GM12873 (cell line): ENCODE results near the gene ANKIB1.

ENCODE experiments used
- TF ChIP-seq, protein P1 (sequence below): IDR thresholded peaks from 2 replicates; pipeline ENCODE4 v1.5.1; 2012; ENCODE audit warnings: low read depth, mild to moderate bottlenecking, moderate library complexity, low read length, control low read depth; ENCODE audit not compliant: insufficient read depth; ENCODE audit errors: missing control alignments

The ANKIB1 gene

DNA sequence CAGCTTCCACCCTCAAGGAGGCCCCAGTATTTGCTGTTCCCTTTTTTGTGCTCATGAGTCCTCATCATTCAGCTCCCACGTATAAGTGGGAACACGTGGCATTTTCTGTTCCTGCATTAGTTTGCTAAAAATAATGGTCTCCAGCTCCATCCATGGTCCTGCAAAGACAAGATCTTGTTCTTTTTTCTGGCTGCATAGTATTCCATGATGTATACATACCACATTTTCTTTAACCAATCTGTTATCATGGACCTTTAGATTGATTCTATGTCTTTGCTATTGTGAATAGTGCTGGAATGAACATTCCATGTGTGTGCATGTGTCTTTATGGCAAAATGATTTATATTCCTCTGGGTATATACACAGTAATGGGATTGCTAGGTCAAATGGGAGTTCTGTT is 17.0 kb upstream of the ANKIB1 start:
- TF ChIP-seq, protein P1, sequence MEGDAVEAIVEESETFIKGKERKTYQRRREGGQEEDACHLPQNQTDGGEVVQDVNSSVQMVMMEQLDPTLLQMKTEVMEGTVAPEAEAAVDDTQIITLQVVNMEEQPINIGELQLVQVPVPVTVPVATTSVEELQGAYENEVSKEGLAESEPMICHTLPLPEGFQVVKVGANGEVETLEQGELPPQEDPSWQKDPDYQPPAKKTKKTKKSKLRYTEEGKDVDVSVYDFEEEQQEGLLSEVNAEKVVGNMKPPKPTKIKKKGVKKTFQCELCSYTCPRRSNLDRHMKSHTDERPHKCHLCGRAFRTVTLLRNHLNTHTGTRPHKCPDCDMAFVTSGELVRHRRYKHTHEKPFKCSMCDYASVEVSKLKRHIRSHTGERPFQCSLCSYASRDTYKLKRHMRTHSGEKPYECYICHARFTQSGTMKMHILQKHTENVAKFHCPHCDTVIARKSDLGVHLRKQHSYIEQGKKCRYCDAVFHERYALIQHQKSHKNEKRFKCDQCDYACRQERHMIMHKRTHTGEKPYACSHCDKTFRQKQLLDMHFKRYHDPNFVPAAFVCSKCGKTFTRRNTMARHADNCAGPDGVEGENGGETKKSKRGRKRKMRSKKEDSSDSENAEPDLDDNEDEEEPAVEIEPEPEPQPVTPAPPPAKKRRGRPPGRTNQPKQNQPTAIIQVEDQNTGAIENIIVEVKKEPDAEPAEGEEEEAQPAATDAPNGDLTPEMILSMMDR, result no peak

DNA sequence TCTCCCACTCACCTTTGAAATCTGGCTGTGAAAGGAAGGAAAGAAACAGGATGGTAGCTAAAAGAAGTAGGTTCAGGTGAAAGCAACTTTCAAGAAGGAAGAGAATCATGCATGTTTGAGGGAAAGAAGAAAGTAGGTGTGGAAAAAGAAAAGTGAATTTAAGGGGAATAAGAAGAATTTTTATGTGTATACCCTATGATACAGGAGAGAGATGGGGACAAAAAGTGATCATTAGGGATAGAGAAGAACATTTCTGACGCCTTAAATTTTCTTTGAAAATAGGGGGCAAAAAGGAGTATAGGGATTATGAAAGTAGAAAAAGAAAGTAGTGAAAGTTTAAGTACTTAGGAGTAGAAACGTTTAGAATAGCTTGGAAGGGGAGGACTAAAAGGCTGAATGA is 15.2 kb upstream of the ANKIB1 start:
- TF ChIP-seq, protein P1, result no peak

DNA sequence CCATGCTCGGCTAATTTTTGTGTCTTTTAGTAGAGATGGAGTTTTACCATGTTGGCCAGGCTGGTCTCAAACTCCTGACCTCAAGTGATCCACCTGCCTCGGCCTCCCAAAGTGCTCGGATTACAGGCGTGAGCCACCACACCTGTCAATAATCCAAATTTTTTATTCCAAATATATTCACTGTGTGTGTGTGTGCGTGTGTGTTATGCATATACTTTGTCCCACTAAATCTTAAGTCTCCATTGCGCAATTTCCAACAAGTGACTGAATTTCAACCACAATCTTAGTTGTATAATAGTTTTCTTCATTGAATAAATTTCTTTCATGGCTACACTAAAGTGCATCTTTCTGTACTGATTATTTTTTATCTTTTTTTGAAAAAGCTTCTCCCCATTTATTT is 2.8 kb upstream of the ANKIB1 start:
- TF ChIP-seq, protein P1, result no peak

DNA sequence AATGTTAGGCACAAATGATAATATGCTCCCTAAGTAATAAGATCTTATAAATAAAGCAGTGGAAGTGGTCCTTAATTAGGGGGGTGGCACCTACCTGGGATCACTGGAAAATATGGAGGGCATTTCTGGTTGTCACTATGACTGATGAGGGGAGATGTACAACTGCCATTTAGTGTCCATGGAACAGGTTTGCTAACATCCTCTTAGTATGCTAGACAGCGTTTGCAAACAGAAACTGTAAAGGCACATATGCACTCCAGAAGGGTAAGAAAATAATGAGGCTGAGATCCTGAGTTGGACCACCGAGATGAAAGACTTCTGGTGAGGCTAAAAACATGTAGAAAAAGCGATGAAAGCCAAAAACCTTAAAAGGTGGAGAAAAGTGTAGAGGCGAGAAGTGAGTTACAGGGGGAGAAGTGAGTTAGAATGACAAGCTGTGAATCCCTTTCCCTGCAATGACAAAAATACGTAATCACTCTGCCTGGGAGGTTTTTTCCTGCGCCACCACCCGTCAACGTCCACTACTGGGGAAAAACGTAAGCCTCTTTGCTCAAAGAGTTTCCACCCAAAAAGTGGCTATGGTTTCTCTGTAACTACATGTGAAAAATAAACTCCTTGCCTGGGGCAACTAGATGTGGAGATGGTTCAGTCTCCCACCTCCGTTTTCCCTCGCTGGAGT is 827 bp upstream of the ANKIB1 start:
- TF ChIP-seq, protein P1, result peak; percentile 2

DNA sequence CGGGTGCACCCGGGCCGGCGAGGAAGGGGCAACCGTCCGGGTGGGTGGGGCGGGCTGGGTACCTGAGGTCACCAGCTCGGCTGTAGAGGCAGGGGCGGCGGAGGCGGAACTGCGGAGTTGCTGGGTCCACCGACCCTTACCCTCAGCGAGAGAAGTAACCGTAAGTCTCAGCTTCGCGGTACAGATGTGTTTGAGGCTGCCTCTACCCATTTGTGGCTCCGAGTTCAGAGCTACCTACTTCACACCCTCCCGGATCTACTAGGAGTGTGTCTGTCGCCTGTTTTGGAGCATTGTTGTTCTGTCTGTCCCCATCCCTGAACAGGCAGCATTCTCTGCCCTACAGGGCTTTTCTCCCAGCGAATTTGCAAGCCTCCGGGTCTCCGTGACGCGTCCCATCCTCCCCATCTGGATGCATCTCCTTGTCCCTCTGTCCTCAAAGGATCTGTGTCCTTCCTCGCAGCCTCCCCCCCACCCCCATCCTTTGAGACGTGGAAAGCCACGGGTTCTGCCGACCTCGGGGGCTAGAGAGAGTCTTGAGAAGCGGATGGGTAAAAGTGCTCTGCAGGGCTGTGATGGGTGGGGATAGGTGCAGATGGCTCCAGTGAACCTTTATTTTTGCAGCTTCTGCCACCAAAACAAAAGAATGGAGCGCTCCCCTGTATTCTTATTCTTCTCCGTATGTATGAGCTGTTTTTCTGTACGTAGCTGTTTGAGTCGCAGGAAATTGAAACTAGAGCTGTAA is 757 bp downstream of the ANKIB1 start:
- TF ChIP-seq, protein P1, result no peak

DNA sequence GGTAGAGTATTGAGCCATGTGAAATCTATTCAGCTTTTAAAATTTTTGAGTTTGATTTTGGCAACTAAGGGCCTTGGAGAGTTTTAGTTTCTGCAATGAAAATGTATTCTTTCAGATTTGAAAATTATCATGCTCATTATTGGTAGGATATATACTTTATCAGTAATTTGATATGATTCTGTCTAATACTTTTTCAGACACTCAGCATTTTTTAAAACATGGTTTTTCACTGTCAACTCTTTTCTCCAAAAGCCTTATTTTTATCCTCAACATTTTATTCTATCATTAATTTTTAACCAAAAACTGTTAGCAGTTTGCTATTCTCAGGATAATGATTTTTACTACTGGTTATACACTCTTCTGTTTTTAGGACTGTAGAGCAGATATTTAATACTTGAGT is 4.8 kb downstream of the ANKIB1 start:
- TF ChIP-seq, protein P1, result no peak

DNA sequence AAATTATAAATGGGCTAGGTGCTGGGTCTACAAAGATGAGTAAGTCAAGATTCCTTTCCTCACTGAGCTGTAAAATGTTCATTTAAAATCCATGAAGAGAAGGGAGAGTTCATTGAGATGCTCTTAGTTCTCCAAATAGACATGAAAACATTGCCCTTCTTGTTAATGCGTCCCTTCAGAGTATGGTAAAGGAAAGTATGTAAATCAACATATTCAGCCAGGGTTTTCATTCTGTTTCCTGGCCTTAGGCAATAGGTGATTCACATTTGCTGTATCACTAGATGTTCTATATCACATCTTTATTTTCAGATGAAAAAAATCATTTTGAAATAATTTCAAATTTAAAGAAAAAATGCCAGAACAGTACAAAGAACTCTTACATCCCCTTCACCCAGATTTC is 5.4 kb downstream of the ANKIB1 start:
- TF ChIP-seq, protein P1, result no peak
